GM12892 (cell line): ENCODE results near the gene GTPBP8.

Source experiments
- POLR2AphosphoS5 ChIP-seq: IDR thresholded peaks from 2 replicates; pipeline ENCODE4 v1.6.1; 2011; ENCODE audit warnings: low read depth, low read length, control low read depth
- TAF1 ChIP-seq: IDR thresholded peaks from 2 replicates; pipeline ENCODE4 v1.6.1; 2011; ENCODE audit warnings: low read depth, mild to moderate bottlenecking, control low read depth, low read length, borderline replicate concordance

DNA sequence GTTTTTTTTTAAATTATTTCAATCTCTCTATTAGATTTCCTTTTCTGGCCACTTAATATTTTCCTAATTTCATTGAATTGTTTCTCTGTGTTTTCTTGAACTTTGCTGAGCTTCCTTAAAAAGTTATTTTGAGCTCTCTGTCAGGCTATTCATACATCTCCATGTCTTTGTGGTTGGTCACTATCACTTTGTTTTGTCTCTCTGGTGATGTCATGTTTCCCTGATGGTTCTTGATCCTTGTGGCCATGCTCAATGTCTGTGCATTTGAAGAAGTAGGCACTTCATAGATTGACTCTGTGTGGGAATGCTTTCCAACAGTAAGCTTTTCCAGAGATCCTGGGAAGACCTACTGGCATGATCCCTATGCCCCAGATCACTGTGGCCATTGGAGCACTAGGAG is 34.4 kb upstream of the GTPBP8 start:
- TF ChIP-seq POLR2AphosphoS5: no peak
- TF ChIP-seq TAF1: no peak
